ENCODE measurements around the gene PALM2AKAP2.

Gene PALM2AKAP2

GRCh38 chr9:109799141-109799540 lies 19.1 kb downstream of the PALM2AKAP2 start:
- no peak for TF ChIP-seq RAD21 (IDR thresholded peaks at IDR 0.05; ENCODE audit: low read depth)

- TF ChIP-seq TCF12 (IDR thresholded peaks at IDR 0.05; ENCODE audit: low read depth): no peak
- no peak for TF ChIP-seq FOXM1 (IDR thresholded peaks at IDR 0.05; ENCODE audit: borderline replicate concordance, low read depth)
- TF ChIP-seq NFIC (IDR thresholded peaks at IDR 0.05): no peak
- no peak for TF ChIP-seq MAX (IDR thresholded peaks at IDR 0.05)
- TF ChIP-seq EP300 (IDR thresholded peaks at IDR 0.05; ENCODE audit: borderline replicate concordance): no peak
- no peak for TF ChIP-seq RAD21 (IDR thresholded peaks at IDR 0.05; ENCODE audit: low read depth)
These were observed 19.8 kb downstream of the PALM2AKAP2 start for GRCh38 chr9:109799792-109800191.

GRCh38 chr9:109801484-109801883 lies 21.5 kb downstream of the PALM2AKAP2 start:
- TF ChIP-seq TEAD4 (IDR thresholded peaks at IDR 0.05) (no peak), CREB1 (IDR thresholded peaks at IDR 0.05; ENCODE audit: low read depth) (no peak), NFIC (IDR thresholded peaks at IDR 0.05) (no peak), TAF1 (IDR thresholded peaks at IDR 0.05; ENCODE audit: low read depth) (no peak), FOXM1 (IDR thresholded peaks at IDR 0.05; ENCODE audit: borderline replicate concordance, low read depth) (no peak), TCF12 (IDR thresholded peaks at IDR 0.05; ENCODE audit: low read depth) (no peak), EGR1 (IDR thresholded peaks at IDR 0.05) (no peak)

GRCh38 chr9:109802491-109802890 lies 22.5 kb downstream of the PALM2AKAP2 start:
- TF ChIP-seq CREB1 (IDR thresholded peaks at IDR 0.05; ENCODE audit: low read depth): no peak
- TF ChIP-seq EP300 (IDR thresholded peaks at IDR 0.05; ENCODE audit: borderline replicate concordance): no peak
- no peak for TF ChIP-seq TCF12 (IDR thresholded peaks at IDR 0.05; ENCODE audit: low read depth)
- TF ChIP-seq REST (IDR thresholded peaks at IDR 0.05; ENCODE audit: low read depth): no peak
- TF ChIP-seq MAX (IDR thresholded peaks at IDR 0.05): no peak
- no peak for TF ChIP-seq USF1 (IDR thresholded peaks at IDR 0.05)
- TF ChIP-seq YY1 (IDR thresholded peaks at IDR 0.05; ENCODE audit: low read depth): no peak
- TF ChIP-seq ZBTB7A (IDR thresholded peaks at IDR 0.05; ENCODE audit: low read depth): no peak
- TF ChIP-seq NFIC (IDR thresholded peaks at IDR 0.05): no peak

GRCh38 chr9:109805050-109805449 lies 25.1 kb downstream of the PALM2AKAP2 start:
- TF ChIP-seq EGR1 (IDR thresholded peaks at IDR 0.05) (no peak), NFIC (IDR thresholded peaks at IDR 0.05) (no peak), CREB1 (IDR thresholded peaks at IDR 0.05; ENCODE audit: low read depth) (no peak), TCF12 (IDR thresholded peaks at IDR 0.05; ENCODE audit: low read depth) (no peak), RAD21 (IDR thresholded peaks at IDR 0.05; ENCODE audit: low read depth) (no peak), REST (IDR thresholded peaks at IDR 0.05; ENCODE audit: low read depth) (no peak), EP300 (IDR thresholded peaks at IDR 0.05; ENCODE audit: borderline replicate concordance) (no peak), TEAD4 (IDR thresholded peaks at IDR 0.05) (no peak), YY1 (IDR thresholded peaks at IDR 0.05; ENCODE audit: low read depth) (no peak), ZBTB7A (IDR thresholded peaks at IDR 0.05; ENCODE audit: low read depth) (no peak), USF1 (IDR thresholded peaks at IDR 0.05) (no peak), FOXM1 (IDR thresholded peaks at IDR 0.05; ENCODE audit: borderline replicate concordance, low read depth) (no peak), CEBPB (IDR thresholded peaks at IDR 0.05) (no peak), TAF1 (IDR thresholded peaks at IDR 0.05; ENCODE audit: low read depth) (no peak), MAX (IDR thresholded peaks at IDR 0.05) (no peak)

- TF ChIP-seq TCF12 (IDR thresholded peaks at IDR 0.05; ENCODE audit: low read depth) (no peak), CREB1 (IDR thresholded peaks at IDR 0.05; ENCODE audit: low read depth) (no peak), TEAD4 (IDR thresholded peaks at IDR 0.05) (no peak), ZBTB7A (IDR thresholded peaks at IDR 0.05; ENCODE audit: low read depth) (no peak), YY1 (IDR thresholded peaks at IDR 0.05; ENCODE audit: low read depth) (no peak), CEBPB (IDR thresholded peaks at IDR 0.05) (no peak), RAD21 (IDR thresholded peaks at IDR 0.05; ENCODE audit: low read depth) (no peak), FOXM1 (IDR thresholded peaks at IDR 0.05; ENCODE audit: borderline replicate concordance, low read depth) (no peak), EP300 (IDR thresholded peaks at IDR 0.05; ENCODE audit: borderline replicate concordance) (no peak), REST (IDR thresholded peaks at IDR 0.05; ENCODE audit: low read depth) (no peak), NFIC (IDR thresholded peaks at IDR 0.05) (no peak)
These were observed 26.6 kb downstream of the PALM2AKAP2 start for GRCh38 chr9:109806506-109807115.

All from Ishikawa (cell line).